Hepatocyte (in vitro differentiated cells): ENCODE results near the gene KIAA1614. TPM values are rescaled to one million over a fixed set of nuclear protein-coding genes. Genes with fewer than 3 reads are reported as not detected.

ENCODE experiments used
- DNase-seq: peaks from one replicate; pipeline ENCODE4 v3.0.0-alpha.2; 2016; ENCODE audit warnings: low spot score
- H2AFZ ChIP-seq: fragments of 200-600 bp; sonication (generic); 2 replicates; pipeline ENCODE4 v1.6.0; 2016; ENCODE audit warnings: antibody characterized with exemption, mild to moderate bottlenecking
- H3K27ac ChIP-seq: fragments of 200-600 bp; sonication (generic); 2 replicates; pipeline ENCODE4 v1.5.1; 2016; ENCODE audit warnings: mild to moderate bottlenecking
- H3K27me3 ChIP-seq: fragments of 200-600 bp; sonication (generic); 2 replicates; pipeline ENCODE4 v1.6.1; 2016
- H3K36me3 ChIP-seq: fragments of 200-600 bp; sonication (generic); replicated peaks from 2 replicates; pipeline ENCODE4 v1.5.1; 2016; ENCODE audit warnings: low read depth; ENCODE audit not compliant: insufficient read depth
- H3K4me1 ChIP-seq: fragments of 200-600 bp; sonication (generic); 2 replicates; pipeline ENCODE4 v1.5.1; 2016; ENCODE audit warnings: mild to moderate bottlenecking, moderate library complexity; ENCODE audit not compliant: insufficient read depth
- H3K4me2 ChIP-seq: fragments of 200-600 bp; sonication (generic); 2 replicates; pipeline ENCODE4 v1.6.0; 2016
- H3K4me3 ChIP-seq: fragments of 200-600 bp; sonication (generic); 2 replicates; pipeline ENCODE4 v1.5.1; 2016; ENCODE audit warnings: mild to moderate bottlenecking
- H3K79me2 ChIP-seq: fragments of 200-600 bp; sonication (generic); 2 replicates; pipeline ENCODE4 v1.6.0; 2017; ENCODE audit warnings: mild to moderate bottlenecking
- H3K9me2 ChIP-seq: fragments of 200-600 bp; sonication (generic); replicated peaks from 2 replicates; pipeline ENCODE4 v1.6.0; 2017; ENCODE audit warnings: mild to moderate bottlenecking; ENCODE audit not compliant: insufficient read depth
- H3K9me3 ChIP-seq: fragments of 200-600 bp; sonication (generic); 2 replicates; pipeline ENCODE4 v1.5.1; 2016; ENCODE audit warnings: low read depth, mild to moderate bottlenecking
- H4K20me1 ChIP-seq: fragments of 200-600 bp; sonication (generic); 2 replicates; pipeline ENCODE4 v1.6.0; 2016; ENCODE audit warnings: mild to moderate bottlenecking; ENCODE audit not compliant: insufficient read depth, poor library complexity, severe bottlenecking
- EZH2 ChIP-seq: fragments of 200-600 bp; sonication (generic); IDR thresholded peaks from 2 replicates; pipeline ENCODE4 v1.6.1; 2016; ENCODE audit warnings: antibody characterized with exemption, mild to moderate bottlenecking, borderline replicate concordance
- EZH2phosphoT487 ChIP-seq: fragments of 200-600 bp; sonication (generic); IDR thresholded peaks from one replicate; pipeline ENCODE4 v1.6.1; 2018; ENCODE audit warnings: antibody characterized with exemption, mild to moderate bottlenecking, low read depth, moderate library complexity; ENCODE audit not compliant: unreplicated experiment, severe bottlenecking
- WGBS: methylation state at CpG from one replicate; pipeline ENCODE4 v1.1.6; 2016; ENCODE audit warnings: low lambda C conversion rate; ENCODE audit errors: missing lambda C conversion rate; 5-methylcytosine and 5-hydroxymethylcytosine counted together
- polyA plus RNA-seq: library from polyadenylated mRNA; unstranded; fragments of >200 nt; fragmentation: Nextera tagmentation; extraction: Ambion mirVana; gene quantifications from 2 replicates; pipeline ENCODE4 v1.2.1, GENCODE V29; 2016
- total RNA-seq: library from RNA; depleted of rRNA; stranded (reverse); fragments of >200 nt; gene quantifications from 2 replicates; pipeline ENCODE4 v1.2.3, GENCODE V29; 2014
- TF ChIP-seq, protein P1 (sequence below): fragments of 200-600 bp; sonication (generic); IDR thresholded peaks from 2 replicates; pipeline ENCODE4 v1.5.1; 2016; ENCODE audit warnings: antibody characterized with exemption, mild to moderate bottlenecking; ENCODE audit not compliant: poor library complexity

The KIAA1614 gene
- total and polyA plus RNA-seq, 2 experiments from 2014 or later: 2.5 to 2.6 TPM

- H2AFZ ChIP-seq: no peak overlapping the region
- H3K79me2 ChIP-seq: peaks cover 5% of the 10 kb centered on the region
- 95% methylated on average over 11 of the region's 11 CpGs for WGBS
- no peaks in the 10 kb centered on the region for H3K36me3 ChIP-seq
- no peak for DNase-seq
- peaks cover 19% of the 10 kb centered on the region for H3K4me1 ChIP-seq
- TF ChIP-seq, protein P1, sequence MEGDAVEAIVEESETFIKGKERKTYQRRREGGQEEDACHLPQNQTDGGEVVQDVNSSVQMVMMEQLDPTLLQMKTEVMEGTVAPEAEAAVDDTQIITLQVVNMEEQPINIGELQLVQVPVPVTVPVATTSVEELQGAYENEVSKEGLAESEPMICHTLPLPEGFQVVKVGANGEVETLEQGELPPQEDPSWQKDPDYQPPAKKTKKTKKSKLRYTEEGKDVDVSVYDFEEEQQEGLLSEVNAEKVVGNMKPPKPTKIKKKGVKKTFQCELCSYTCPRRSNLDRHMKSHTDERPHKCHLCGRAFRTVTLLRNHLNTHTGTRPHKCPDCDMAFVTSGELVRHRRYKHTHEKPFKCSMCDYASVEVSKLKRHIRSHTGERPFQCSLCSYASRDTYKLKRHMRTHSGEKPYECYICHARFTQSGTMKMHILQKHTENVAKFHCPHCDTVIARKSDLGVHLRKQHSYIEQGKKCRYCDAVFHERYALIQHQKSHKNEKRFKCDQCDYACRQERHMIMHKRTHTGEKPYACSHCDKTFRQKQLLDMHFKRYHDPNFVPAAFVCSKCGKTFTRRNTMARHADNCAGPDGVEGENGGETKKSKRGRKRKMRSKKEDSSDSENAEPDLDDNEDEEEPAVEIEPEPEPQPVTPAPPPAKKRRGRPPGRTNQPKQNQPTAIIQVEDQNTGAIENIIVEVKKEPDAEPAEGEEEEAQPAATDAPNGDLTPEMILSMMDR: no peak
- TF ChIP-seq EZH2: no peak
- TF ChIP-seq EZH2phosphoT487: no peak
- no peak overlapping the region for H3K4me2 ChIP-seq
- H3K9me2 ChIP-seq: no peaks in the 10 kb centered on the region
- peaks cover 9% of the 10 kb centered on the region for H3K27me3 ChIP-seq
- no peaks in the 10 kb centered on the region for H4K20me1 ChIP-seq
- no peaks in the 10 kb centered on the region for H3K9me3 ChIP-seq
- no peak overlapping the region for H3K27ac ChIP-seq
- no peak overlapping the region for H3K4me3 ChIP-seq
These were observed 2.8 kb downstream of the KIAA1614 start for GRCh38 chr1:180915426-180915965.

GRCh38 chr1:180916012-180916770, 3.5 kb downstream of the KIAA1614 start:
- no peak overlapping the region for H3K4me2 ChIP-seq
- peaks cover 18% of the 10 kb centered on the region for H3K4me1 ChIP-seq
- H3K27ac ChIP-seq: no peak overlapping the region
- H3K79me2 ChIP-seq: peaks cover 5% of the 10 kb centered on the region
- DNase-seq: no peak
- H3K9me3 ChIP-seq: no peaks in the 10 kb centered on the region
- no peak for TF ChIP-seq EZH2
- TF ChIP-seq, protein P1: no peak
- TF ChIP-seq EZH2phosphoT487: no peak
- H3K27me3 ChIP-seq: peaks cover 9% of the 10 kb centered on the region
- H2AFZ ChIP-seq: no peak overlapping the region
- H3K9me2 ChIP-seq: no peaks in the 10 kb centered on the region
- H3K36me3 ChIP-seq: no peaks in the 10 kb centered on the region
- no peaks in the 10 kb centered on the region for H4K20me1 ChIP-seq
- WGBS: 90% methylated on average over 17 of the region's 17 CpGs
- no peak overlapping the region for H3K4me3 ChIP-seq

DNA sequence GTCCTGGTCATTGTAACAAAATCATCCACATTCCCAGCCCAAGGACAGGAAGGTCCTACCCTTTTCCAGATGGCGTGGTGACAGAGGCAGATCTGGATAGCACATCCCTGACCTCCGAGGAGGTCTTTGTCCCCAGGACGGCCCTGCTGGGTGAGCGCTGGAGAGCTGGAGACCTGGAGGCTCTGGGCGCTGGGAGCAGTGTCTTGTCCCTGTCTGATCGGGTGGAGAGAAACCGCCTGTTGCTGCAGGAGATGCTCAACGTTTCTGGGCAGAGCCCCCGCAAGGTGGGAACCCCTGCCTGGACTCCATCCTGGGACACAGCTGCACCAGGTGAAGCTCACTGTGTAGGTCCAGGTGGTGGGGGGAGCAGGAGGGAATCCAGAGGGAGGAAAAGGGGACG, 4.1 kb downstream of the KIAA1614 start:
- 93% methylated on average over 10 of the region's 10 CpGs for WGBS
- H3K27me3 ChIP-seq: peaks cover 9% of the 10 kb centered on the region
- H3K4me2 ChIP-seq: no peak overlapping the region
- H3K36me3 ChIP-seq: no peaks in the 10 kb centered on the region
- H2AFZ ChIP-seq: no peak overlapping the region
- H3K4me1 ChIP-seq: peaks cover 13% of the 10 kb centered on the region
- H3K27ac ChIP-seq: no peak overlapping the region
- H3K9me3 ChIP-seq: no peaks in the 10 kb centered on the region
- no peaks in the 10 kb centered on the region for H3K9me2 ChIP-seq
- H3K4me3 ChIP-seq: no peak overlapping the region
- peaks cover 5% of the 10 kb centered on the region for H3K79me2 ChIP-seq
- H4K20me1 ChIP-seq: no peaks in the 10 kb centered on the region
- no peak for TF ChIP-seq EZH2phosphoT487
- no peak for DNase-seq

- H3K9me2 ChIP-seq: no peaks in the 10 kb centered on the region
- WGBS: 82% methylated on average over 12 of the region's 12 CpGs
These were observed 4.8 kb downstream of the KIAA1614 start for GRCh38 chr1:180917306-180918065.

More at GRCh38 chr1:180917306-180918065, 4.8 kb downstream of the KIAA1614 start:
- Histone ChIP-seq H3K27me3 (peaks cover 9% of the 10 kb centered on the region), H3K9me3 (no peaks in the 10 kb centered on the region), H3K79me2 (peaks cover 5% of the 10 kb centered on the region), H2AFZ (no peak overlapping the region), H3K4me1 (peaks cover 13% of the 10 kb centered on the region), H4K20me1 (no peaks in the 10 kb centered on the region), H3K36me3 (no peaks in the 10 kb centered on the region), H3K4me2 (no peak overlapping the region), H3K4me3 (no peak overlapping the region), H3K27ac (no peak overlapping the region)
- TF ChIP-seq EZH2phosphoT487 (no peak), EZH2 (no peak)
- TF ChIP-seq, protein P1: no peak
- no peak for DNase-seq
